ENCODE results near the gene PLA1A. TPM values are rescaled to one million over a fixed set of nuclear protein-coding genes. Genes with fewer than 3 reads are reported as not detected.

PLA1A gene
- polyA plus RNA-seq, 1 of the 3 experiments (the other 2 are of a cell fraction): not detected

DNA sequence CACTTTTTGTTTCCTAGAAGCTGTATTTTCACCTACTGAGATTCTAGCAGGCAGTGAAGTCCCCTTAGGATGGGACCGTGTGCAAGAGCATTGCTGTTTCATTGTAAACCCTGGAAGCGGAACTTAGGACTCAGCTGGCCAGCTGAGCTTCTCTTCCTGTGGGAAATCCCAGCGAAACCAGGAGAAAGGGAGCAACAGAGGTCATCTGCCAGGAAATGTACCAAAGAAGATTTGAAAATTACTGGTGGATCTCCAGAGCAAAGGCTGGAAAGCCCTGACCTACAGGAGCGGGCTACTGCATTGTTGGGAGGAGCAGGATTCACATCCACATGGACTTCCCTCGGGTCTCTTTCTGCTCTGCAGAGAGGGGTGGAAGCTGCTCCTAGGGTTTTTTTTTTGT is 26.0 kb upstream of the PLA1A start:
- Histone ChIP-seq H3K4me2 (no peak overlapping the region), H2AFZ (ENCODE audit: low read depth) (no peak overlapping the region), H3K4me3 (ENCODE audit: low read depth in 2 of 2, low read length in 1 of 2) (no peak overlapping the region), H3K4me1 (ENCODE audit: control insufficient read depth in 1 of 2, insufficient read depth in 2 of 2, low read depth in 1 of 2, low read length in 1 of 2) (no peaks in the 10 kb centered on the region), H3F3A (replicated peaks; ENCODE audit: insufficient read depth) (no peaks in the 10 kb centered on the region), H3K36me3 (replicated peaks in 1 of 2; ENCODE audit: control insufficient read depth in 1 of 2, insufficient read depth in 2 of 2, low read length in 1 of 2) (no peaks in the 10 kb centered on the region), H3K27ac (ENCODE audit: low read depth in 2 of 2, low read length in 1 of 2) (no peak overlapping the region), H3K27me3 (ENCODE audit: insufficient read depth) (no peaks in the 10 kb centered on the region), H3K9me3 (no peaks in the 10 kb centered on the region), H3K9me2 (no peaks in the 10 kb centered on the region), H3K9ac (no peak overlapping the region), H3K79me2 (ENCODE audit: insufficient read depth) (no peaks in the 10 kb centered on the region), H4K20me1 (ENCODE audit: insufficient read depth) (no peaks in the 10 kb centered on the region)
- 71% methylated on average over 5 of the region's 5 CpGs for WGBS (ENCODE audit: low lambda C conversion rate)
- POLR2A ChIA-PET: no interaction called here
- TF ChIP-seq TAF1 (IDR thresholded peaks at IDR 0.05; ENCODE audit: borderline replicate concordance, low read depth, low read length) (no peak), MXI1 (IDR thresholded peaks at IDR 0.05; ENCODE audit: low read depth, low read length) (no peak), EZH2phosphoT487 (IDR thresholded peaks at IDR 0.05; ENCODE audit: borderline replicate concordance, low read depth) (no peak), GABPA (IDR thresholded peaks at IDR 0.05; ENCODE audit: low read depth) (no peak), NRF1 (IDR thresholded peaks at IDR 0.05; ENCODE audit: low read depth, low read length) (no peak), POLR2AphosphoS5 (IDR thresholded peaks at IDR 0.05; ENCODE audit: low read depth, low read length) (no peak), CTCF (IDR thresholded peaks at IDR 0.05) (no peak), ELF1 (IDR thresholded peaks at IDR 0.05) (no peak), YY1 (IDR thresholded peaks at IDR 0.05; ENCODE audit: low read depth) (no peak), NFIC (IDR thresholded peaks at IDR 0.05; ENCODE audit: borderline replicate concordance) (no peak), FOSL2 (IDR thresholded peaks at IDR 0.05; ENCODE audit: borderline replicate concordance, low read depth) (no peak), RFX5 (IDR thresholded peaks at IDR 0.05; ENCODE audit: low read length) (no peak)
- DNase-seq: no peak
- CTCF ChIA-PET: no interaction called here

GRCh38 chr3:119575507-119575906 is 22.2 kb upstream of the PLA1A start:
- no peaks in the 10 kb centered on the region for H3F3A ChIP-seq (replicated peaks; ENCODE audit: insufficient read depth)
- no peaks in the 10 kb centered on the region for H3K9me3 ChIP-seq
- no peaks in the 10 kb centered on the region; a peak in 1 of 4 replicates for H3K4me1 ChIP-seq (ENCODE audit: control insufficient read depth in 1 of 2, insufficient read depth in 2 of 2, low read depth in 1 of 2, low read length in 1 of 2)
- POLR2A ChIA-PET: no interaction called here
- no peak for DNase-seq
- H3K9ac ChIP-seq: no peak overlapping the region
- CTCF ChIA-PET: no interaction called here
- H4K20me1 ChIP-seq (ENCODE audit: insufficient read depth): no peaks in the 10 kb centered on the region
- no peak overlapping the region for H3K4me3 ChIP-seq (ENCODE audit: low read depth in 2 of 2, low read length in 1 of 2)
- no peaks in the 10 kb centered on the region for H3K9me2 ChIP-seq
- H3K4me2 ChIP-seq: no peak overlapping the region
- H3K36me3 ChIP-seq (replicated peaks in 1 of 2; ENCODE audit: control insufficient read depth in 1 of 2, insufficient read depth in 2 of 2, low read length in 1 of 2): no peaks in the 10 kb centered on the region
- no peaks in the 10 kb centered on the region for H3K79me2 ChIP-seq (ENCODE audit: insufficient read depth)
- no peak overlapping the region for H3K27ac ChIP-seq (ENCODE audit: low read depth in 2 of 2, low read length in 1 of 2)
- TF ChIP-seq YY1 (IDR thresholded peaks at IDR 0.05; ENCODE audit: low read depth): no peak
- no peak for TF ChIP-seq RAD21 (IDR thresholded peaks at IDR 0.05; ENCODE audit: low read length)
- TF ChIP-seq MXI1 (IDR thresholded peaks at IDR 0.05; ENCODE audit: low read depth, low read length): no peak
- TF ChIP-seq PBX3 (IDR thresholded peaks at IDR 0.05): no peak
- TF ChIP-seq FOXJ3 (CRISPR knock-in tag; IDR thresholded peaks at IDR 0.05): no peak
- TF ChIP-seq SIN3A (IDR thresholded peaks at IDR 0.05; ENCODE audit: borderline replicate concordance, low read depth, low read length): no peak
- no peak for TF ChIP-seq JUND (IDR thresholded peaks at IDR 0.05)
- no peak overlapping the region for H2AFZ ChIP-seq (ENCODE audit: low read depth)
- no peaks in the 10 kb centered on the region for H3K27me3 ChIP-seq (ENCODE audit: insufficient read depth)
